H4 (cell line): Measurements from ENCODE around the gene ALOX15. TPM values are rescaled to one million over a fixed set of nuclear protein-coding genes. Genes with fewer than 3 reads are reported as not detected.
"Not testable (repeated sequence)": the region's sequence is repeated elsewhere in the genome, so short reads cannot be mapped to it uniquely, and the experiment has no call there.

Experiments
- DNase-seq: peaks from one replicate; pipeline ENCODE4 v3.0.0-alpha.2; 2015; ENCODE audit warnings: low spot score
- total RNA-seq: library from RNA; depleted of rRNA; stranded (reverse); fragments of >200 nt; shearing (Covaris generic); gene quantifications from 2 replicates; pipeline ENCODE4 v1.2.3, GENCODE V29; 2014

ALOX15 gene
- total RNA-seq, 1 experiment from 2014 or later, result not detected

DNA sequence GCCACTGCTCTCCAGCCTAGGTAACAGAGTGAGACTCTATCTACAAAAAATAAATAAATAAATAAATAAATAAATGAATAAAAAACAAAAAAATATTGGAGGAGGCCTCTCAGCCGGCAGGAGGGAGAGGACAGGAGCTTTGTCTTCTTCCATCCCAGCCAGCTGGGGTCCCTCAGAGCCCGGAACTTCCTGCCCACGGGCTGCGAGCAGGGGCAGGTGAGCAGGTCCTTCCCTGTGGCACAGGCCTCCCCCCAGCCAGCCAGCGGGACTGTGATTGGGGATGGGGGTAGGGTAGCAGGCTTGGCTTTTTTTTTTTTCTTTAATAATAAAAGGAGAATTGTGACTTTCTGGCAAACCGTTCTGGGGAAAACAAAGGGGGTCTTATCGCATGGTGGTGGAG, 47.1 kb downstream of the ALOX15 start:
- no peak for DNase-seq

DNA sequence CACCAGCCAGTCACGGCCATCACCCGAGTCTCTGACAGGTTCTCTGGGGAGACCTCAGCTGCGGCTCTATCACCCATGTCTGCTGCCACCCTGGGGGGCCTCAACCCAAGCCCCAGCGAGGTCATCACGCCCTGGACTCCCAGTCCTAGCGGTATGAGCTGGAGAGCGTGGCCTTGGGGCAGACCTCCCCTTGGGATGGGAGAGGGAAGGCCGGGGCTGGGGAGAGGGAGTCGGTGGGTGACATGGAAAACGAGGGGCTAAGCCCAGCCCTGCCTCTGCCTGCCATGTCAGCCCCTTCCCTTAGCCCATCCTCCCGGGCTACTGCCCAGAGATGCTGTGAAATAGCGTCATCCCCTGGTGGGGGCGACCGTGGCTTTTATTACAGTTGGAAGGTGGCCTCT, 48.5 kb downstream of the ALOX15 start:
- no peak for DNase-seq

DNA sequence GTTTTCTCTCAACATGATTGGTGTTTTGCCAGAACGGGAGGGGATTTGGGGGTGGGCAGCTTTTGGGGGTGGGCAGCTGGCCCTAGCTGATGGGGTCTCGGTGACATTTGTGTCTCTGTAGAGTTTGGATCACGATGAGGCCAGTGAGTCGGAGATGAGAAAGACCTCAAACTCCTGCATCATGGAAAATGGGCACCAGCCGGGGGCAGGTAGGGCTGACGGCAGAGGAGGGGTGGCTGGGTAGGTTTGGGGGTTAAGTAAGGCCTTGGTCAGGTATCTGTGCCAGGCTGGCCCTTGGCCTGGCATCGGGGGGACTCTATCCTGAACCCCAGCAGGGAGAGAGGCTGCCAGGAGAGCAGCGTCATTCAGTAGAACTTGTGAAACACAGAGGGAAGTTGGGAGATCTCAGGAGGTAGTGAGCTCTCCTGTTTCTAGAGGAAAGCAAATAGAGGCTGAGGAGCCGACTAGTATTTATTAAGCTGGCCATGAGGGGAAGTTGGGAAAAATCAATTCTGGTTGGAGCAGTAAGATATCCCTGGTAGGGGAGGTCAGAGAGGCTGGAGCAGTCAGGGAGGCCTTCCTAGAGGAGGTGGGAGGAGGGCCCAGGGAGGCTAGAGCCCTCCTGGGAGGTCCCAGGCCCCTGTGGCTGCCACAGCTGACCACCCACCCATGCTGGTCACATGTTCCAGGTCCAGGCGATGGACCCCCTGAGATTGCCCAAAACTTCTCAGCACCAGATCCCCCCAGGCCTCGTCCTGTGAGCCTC, 49.1 kb downstream of the ALOX15 start:
- no peak for DNase-seq

DNA sequence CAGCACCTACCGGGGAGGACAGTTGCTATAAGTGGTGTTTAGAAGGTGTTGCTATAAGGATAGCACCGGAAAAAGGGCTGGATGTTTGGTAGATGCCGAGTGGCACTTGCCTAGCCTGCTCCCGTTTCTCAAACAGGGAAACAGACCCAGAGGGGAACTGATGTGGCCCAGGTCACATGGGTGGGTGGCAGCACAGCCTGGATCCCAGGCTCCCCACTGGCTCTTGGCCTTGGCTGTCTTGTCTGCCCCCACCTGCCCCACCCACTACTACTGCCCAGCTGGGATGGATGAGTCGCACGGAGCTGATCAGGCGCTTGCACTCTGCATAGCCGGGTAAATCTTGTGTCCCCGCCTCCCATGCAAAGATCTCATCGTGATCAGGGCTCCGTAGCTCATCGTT, 49.9 kb downstream of the ALOX15 start:
- peak; percentile 9 for DNase-seq

DNA sequence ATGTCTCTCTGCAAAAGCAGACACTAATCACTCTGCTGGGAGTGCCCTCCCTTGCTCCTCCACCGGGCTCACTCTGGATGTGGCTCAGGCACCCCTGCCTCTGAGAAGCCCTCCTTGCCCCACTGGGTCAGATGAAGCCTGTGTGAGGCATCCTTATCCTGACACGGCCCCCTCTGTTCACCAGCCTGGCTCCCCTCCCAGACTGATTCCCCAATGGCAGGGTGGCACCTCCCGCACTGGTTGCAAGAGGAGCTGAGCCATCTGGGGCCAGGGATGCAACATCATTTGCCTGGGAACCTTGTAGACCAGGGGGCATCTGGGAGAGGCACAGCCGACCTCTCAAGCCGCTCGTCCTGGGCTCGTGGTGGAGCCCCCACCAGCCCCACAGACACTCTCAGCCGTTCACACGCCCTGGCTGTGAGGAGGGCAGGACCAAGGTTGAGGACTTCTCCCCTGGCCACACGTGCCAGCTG, 50.5 kb downstream of the ALOX15 start:
- DNase-seq, result no peak

DNA sequence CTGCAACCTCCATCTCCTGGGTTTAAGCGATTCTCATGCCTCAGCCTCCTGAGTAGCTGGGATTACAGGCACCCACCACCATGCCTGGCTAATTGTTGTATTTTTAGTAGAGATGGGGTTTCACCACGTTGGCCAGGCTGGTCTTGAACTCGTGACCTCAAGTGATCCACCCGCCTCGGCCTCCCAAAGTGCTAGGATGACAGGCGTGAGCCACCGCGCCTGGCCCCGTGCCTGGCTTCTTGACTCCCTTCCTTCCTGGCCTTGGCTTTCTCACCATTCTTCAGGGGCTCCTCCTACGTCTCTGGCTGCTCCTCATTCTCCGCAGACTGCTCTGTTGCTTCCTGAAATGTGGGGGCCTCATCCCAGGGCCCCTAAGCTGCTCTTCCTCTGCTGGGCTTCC, 51.4 kb downstream of the ALOX15 start:
- DNase-seq, result not testable (repeated sequence)

DNA sequence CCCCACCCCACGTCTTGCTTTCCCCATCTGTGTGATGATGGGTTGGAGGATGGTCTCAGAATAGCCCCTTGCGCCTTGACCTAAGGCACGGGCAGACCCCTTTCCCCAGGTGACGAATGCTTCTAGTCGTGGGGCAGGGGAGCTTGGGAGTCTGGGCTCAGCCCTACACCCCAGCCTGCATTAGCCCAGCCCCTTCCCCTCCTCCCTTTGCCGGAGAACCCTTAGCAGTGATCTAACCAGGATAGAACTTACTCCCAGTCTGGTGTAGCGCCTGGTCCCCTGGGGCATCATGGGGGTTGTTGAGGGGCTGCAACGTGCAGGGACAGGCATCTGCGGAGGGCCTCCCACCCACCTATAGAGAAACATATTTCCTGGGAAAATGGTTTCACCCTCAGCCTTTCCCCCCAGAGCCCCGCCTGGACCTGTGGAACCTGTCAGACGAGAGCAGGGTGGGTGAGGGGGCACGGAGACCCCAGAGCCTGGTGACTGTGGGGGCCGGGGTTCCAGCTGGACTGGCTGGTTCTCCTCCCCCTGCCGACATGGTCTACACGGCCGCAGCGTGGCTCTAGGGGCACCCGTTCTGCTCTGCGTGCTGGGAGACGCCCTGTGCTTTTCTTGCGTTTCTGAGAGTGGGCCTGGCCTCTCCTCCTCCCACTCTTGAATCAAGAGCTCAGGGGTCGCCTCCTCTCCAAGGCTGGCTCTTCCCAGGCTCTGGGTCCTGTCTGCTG, 52.4 kb downstream of the ALOX15 start:
- no peak for DNase-seq

DNA sequence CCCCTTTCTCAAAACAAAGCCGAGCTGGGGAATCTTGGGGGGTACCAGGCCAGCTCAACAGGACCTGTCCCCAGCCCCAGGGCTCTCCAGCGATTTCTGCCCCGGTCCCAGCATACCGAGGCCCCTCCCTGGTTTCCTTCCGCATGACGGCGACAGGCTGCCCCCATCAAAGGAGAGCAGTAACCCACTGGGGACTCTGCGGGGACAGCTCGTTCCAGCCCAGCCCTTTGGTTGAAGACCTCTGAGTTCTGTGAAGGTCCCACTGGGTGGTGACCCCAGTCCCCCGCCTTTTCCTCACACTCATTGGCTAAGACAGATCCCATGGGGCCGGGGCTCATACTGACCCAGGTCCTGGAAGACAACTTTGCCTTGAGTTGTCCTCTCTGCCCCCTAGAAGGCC, 53.1 kb downstream of the ALOX15 start:
- DNase-seq, result no peak

DNA sequence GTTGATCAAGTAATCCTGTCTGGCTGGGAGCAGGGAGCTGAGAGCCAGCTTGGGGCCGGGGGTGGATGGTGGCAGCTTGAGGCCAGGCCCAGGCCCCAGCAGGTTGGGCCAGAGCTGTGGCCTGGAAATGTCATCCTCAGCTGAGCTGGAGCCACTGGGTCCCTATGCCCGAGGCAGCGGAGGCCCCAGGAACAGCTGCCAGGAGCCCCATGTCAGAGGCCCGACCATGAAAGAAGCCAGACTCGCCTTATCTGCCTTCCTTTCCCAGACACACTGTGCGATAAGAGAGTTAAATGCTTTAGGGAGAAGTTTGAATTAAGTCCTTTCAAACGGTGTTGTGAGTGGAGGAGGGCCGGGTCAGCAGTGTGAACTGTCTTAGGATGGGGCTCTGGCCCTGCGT, 53.7 kb downstream of the ALOX15 start:
- no peak for DNase-seq

DNA sequence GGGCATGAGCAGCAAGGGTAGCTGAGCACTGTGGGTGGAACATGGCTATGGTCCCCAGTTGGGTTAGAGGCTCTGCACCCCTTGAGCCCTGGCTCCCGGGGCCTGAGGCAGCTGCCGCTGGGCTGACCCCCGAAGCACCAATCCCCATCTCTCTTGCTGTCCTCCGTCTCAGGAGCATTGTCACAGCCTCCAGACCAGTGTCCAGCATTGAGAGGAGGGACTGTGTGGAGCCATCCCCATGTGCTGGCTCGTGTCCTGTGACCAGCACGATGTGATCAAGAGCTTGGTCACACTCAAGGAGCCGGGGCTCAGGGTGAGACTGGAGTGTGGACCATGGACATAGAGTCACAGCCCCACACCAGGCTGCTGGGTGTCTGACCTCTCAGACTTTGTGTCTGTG, 54.3 kb downstream of the ALOX15 start:
- no peak for DNase-seq

DNA sequence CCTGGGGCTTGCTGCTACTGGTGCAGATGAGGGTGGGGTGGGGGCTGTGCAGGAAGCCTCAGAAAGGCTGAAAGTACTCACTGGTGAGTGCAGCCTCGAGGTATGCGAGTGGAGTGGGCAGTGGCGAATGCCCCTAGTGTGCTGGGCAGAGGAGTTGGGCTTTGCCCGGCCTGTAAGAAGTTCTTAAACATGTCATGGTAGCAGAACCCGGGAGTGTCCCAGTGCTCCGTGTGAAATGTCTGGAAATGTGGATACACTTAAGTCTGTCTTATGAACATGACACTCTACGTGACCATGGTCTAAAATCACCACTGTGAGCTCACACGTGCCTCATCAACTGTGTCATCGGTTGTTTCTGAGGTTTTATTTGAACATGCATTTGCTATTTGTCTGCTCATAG, 55.4 kb downstream of the ALOX15 start:
- no peak for DNase-seq

DNA sequence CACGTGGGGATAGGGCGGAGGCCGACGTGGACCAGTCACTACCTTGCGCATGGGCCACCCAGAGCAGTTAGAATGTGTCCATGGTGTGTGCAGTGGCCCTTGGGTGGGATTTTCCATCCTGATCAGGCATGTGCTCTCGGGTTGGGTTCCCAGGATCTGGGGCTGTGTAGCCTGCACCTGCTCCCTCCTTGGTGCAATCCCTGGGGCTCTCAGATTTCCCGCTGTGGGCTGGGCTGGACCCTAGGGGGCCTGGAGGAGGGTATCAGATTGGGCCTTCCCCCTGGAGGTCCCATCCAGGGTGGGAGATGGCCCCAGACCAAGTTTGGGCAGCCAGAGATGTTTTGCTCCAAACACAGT, 55.9 kb downstream of the ALOX15 start:
- no peak for DNase-seq

DNA sequence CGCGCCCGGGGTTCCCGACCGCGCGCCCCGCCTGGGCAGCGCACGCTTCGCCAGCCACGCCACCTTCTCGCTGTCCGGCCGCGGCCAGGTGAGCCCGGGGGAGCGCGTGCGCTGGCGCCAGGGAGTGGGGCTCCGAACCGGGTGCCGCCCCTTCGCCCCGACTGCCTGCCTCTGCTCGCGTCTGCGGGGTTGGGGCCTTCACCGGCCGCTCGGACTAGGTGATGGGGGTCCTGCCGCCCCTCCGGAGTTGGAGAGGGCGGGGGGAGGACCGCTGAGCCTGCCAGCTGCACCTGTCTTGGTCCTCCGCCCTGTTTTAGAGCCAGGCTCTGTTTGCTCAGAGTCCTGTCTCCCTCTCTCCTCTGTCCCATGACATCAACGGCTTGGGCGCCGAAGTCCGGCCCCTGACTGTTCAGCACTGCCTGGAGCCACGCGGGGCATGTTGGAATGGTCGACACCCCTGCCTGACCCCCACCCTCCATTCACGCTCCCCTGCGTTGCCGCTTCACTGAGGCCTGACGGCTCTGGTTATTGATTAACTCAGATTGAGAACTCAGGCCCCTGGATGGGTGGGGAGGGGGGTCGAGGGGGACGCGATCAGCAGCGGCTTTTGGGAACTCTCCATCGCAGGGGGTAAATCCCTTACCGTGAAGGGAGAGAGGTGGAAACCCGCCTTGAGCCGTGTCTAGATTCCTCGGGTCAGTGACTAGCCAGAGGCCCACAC, 56.4 kb downstream of the ALOX15 start:
- DNase-seq, result no peak

DNA sequence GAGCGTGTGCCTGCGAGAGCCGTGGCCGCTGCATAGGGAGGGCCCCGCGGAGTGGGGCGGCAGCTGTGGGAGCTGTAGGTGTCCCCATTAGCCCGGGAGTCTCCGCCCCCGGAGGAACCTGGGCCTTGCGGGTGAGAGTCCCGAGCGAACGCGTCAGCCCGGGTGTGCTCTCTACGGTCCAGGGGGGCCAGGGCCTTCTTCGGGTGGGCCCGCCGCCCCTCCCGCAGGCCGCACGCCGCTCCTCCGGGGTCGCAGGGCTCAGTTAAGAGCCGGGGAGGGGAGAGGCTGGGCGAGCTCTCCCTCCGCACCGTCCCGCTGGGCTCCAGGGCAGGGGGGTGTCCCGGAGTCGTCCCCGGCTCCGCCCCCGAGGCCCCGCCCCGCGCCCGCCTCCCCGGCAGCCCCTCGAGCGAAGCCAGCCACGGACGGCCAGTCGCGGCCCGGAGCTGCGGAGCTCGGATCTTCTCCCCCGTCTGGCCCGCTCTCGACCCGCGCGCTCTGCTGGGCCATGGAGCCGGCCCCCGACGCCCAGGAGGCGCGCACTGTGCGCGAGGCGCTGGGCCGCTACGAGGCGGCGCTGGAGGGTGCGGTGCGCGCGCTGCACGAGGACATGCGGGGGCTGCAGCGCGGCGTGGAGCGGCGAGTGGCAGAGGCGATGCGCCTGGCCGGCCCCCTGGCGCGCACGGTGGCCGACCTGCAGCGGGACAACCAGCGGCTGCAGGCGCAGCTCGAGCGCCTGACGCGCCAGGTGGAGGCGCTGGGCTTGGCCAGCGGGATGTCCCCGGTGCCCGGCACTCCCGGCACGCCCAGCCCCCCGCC, 57.2 kb downstream of the ALOX15 start, which contains the start of gene SMTNL2:
SMTNL2 (plus strand) TSS at position 429 of the 816 bp plus-strand sequence; CDS start at position 506, 77 bp downstream.
- DNase-seq, result no peak

DNA sequence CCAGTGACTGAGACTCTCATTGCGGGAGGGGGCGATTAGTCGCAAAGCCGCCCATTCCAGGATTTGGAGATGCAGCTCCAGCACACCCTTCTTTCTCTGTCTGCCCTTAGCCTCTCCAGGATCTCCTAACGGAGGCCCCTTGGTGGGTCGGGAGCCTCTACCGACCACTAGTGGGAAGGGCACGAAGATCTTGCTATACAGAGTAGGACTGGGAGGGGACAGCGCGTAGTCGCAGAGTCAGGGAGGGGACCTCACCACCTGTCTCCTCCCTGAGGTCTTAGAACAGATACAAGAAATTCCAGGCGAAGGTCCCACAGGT, 57.7 kb downstream of the ALOX15 start:
- DNase-seq, result no peak

DNA sequence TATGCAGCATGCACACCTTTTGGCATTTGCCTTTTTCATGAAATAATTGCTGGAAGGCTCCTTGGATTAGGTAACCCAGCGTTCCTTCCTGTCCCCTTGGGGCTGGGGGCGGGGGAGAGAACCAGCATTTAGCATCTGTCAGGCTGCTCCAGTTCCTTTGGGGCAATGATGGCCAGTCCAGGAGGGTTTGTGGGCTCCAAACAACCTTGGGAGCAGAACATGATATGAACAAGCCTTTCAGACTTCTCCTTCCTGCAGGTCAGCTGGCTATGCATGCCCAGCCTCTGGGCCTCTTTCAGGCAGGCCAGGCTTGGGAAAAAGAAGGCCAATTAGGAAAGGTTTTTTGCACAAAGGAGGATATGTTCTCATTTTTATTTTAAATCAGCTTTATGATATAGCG, 58.3 kb downstream of the ALOX15 start:
- no peak for DNase-seq

DNA sequence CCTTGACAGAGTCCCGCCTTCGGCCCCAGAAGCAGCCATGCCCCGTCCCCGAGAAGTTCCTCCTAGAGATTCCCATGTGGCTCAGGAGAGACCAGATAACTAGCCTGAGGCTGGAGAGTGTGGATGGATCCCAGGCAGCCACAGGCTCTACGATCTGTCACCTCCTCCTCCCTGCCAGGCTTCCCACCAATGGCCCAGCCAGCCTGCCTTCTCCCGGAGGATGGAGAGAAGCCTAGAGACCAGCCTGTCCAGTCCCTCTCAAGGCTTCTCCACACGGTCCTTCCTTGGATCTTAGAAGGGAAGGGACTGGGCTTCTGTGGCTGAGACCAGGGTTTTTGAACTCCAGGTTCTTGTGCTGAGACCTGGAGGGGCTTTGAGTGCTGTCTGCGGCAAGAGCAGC, 58.8 kb downstream of the ALOX15 start:
- no peak for DNase-seq

DNA sequence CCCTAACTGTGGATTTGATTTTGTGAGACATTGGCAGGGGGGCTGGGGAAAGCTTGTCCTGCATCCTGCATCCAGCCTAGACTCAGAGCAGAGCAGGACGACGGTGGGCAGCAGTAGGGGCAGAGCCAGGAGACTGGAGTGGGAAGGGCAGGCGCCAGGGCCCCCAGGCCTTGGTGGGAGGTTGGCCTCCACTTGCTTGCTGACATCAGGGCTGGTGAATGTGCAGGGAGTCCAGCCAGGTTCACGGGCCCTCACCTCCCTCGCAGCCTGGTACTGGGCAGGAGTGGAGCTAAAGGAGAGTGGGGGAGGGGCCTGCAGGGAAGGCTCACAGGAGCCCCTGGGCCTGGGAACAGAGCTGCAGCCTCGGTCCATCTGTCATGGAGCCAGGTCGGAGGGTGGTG, 59.4 kb downstream of the ALOX15 start:
- DNase-seq, result no peak
